Measurements from ENCODE around the gene LRRC19.

DNA sequence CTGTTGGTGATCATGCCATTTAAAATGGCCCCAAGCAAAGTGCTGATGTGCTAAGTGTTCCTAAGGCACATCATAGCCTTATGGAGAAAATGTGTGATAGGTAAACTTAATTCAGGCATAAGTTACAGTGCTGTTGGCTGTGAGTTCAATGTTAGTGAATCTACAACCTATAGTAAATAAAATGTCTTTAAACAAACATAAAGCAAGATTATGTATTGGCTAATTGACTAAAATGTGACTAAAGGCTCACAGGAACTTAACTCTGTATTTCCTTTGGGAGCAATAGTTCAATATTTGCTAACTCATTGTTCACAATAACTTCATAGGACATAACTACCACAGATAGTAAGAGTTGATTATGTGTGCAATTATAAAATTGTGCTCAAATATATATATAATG, 49.4 kb upstream of the LRRC19 start:
- TF ChIP-seq, protein P1, sequence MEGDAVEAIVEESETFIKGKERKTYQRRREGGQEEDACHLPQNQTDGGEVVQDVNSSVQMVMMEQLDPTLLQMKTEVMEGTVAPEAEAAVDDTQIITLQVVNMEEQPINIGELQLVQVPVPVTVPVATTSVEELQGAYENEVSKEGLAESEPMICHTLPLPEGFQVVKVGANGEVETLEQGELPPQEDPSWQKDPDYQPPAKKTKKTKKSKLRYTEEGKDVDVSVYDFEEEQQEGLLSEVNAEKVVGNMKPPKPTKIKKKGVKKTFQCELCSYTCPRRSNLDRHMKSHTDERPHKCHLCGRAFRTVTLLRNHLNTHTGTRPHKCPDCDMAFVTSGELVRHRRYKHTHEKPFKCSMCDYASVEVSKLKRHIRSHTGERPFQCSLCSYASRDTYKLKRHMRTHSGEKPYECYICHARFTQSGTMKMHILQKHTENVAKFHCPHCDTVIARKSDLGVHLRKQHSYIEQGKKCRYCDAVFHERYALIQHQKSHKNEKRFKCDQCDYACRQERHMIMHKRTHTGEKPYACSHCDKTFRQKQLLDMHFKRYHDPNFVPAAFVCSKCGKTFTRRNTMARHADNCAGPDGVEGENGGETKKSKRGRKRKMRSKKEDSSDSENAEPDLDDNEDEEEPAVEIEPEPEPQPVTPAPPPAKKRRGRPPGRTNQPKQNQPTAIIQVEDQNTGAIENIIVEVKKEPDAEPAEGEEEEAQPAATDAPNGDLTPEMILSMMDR (IDR thresholded peaks at IDR 0.05; ENCODE audit: borderline replicate concordance, extremely low read depth, low read length, poor library complexity, severe bottlenecking), result no peak
- no peak for TF ChIP-seq EZH2 (IDR thresholded peaks at IDR 0.05; ENCODE audit: borderline replicate concordance, low read depth, low read length, severe bottlenecking)

Measured in DND-41 (cell line).